HG02610 (cell line): Measurements from ENCODE around the gene TMEM131.

Experiments
- ATAC-seq: cut with Tn5 transposase; IDR thresholded peaks from one replicate; pipeline ENCODE4 v1.9.1; 2021; ENCODE audit warnings: mild to moderate bottlenecking, moderate library complexity; ENCODE audit not compliant: unreplicated experiment

The TMEM131 gene

DNA sequence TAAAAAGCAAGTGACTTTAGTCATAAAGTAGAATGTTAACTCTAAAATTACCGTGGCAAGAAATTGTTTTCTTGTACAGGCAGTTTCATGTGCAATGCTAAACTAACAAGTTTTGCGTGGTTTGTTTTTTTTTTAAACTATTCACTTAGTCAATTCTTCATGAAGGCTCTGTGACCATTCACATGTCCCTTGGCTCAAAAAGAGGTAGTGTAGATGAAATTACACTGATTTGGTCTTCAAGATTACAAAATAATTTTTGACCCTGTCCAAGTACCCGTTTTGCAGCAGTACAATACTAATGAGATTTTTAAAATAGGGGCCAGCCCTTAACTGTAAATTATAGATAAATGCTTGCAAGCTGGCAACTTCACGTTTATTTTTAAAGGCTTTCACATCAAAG lies 1.3 kb downstream of the TMEM131 start:
- no peak for ATAC-seq

- no peak for ATAC-seq
Observed at GRCh38 chr2:97993926-97994325, 1.8 kb downstream of the TMEM131 start.

DNA sequence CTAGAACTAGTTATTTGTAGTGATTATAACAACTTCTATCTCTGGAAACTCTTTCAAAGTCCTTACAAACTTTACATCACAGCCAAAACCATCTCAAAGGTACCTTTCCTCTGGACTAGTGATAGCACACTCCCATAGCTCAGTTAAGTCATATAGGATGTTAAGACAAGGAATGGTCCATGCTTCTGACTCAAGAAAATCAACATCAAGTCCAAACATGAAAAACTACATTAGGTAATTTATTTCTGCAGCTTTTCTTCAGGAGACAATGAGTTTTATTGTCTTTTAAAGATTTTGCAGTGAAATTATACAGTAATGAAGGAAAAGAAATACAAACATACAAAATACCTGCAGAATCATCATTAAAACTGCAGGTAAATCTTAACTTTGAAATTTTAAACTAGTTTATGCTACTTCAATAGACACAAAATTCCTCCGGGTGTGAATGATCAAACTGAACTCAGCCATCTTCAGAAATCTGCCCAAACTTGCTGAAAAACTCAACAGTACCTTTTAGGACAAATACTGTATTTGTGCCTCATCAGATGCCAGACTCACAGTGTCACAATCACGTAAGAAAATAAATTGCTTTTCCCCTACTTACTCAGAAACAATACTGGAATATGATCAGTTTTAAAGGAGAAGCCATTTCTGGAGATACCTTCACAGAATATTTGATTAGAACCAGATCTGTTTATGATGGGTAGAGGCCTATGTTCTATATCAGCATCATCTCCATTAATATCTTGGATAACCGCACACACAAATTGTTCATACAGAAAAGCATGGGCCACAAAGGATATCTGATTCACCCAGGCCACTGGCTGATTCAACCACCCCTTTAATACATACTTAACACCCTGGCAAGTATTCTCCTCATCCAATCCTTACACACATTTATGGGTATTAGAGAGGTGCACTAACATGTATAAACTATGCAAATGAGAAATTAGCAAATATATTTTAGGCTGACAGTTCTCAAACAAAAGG lies 2.6 kb downstream of the TMEM131 start:
- ATAC-seq: no peak

GRCh38 chr2:97991081-97991856 lies 4.5 kb downstream of the TMEM131 start:
- ATAC-seq: no peak

DNA sequence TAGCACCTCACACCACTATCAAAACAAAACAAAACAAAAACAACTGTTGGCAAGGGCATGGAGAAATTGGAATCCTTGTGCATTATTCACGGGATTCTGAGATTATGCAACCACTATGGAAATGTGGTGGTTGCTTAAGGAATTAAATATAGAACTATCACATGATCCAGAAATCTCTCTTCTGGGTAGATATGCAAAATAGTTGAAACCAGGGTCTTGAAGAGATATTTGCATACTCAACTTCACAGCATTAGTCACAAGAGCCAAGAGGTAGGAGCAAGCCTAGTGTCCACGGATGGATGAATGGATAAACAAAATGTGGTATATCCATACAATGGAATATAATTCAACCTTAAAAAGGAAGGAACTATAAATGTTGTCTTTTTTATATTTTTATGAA lies 7.0 kb downstream of the TMEM131 start:
- no peak for ATAC-seq

GRCh38 chr2:97985998-97986397 lies 9.8 kb downstream of the TMEM131 start:
- no peak for ATAC-seq

- ATAC-seq: no peak
Observed at GRCh38 chr2:97983698-97984097, 12.1 kb downstream of the TMEM131 start.

GRCh38 chr2:97983134-97983533 lies 12.6 kb downstream of the TMEM131 start:
- no peak for ATAC-seq

DNA sequence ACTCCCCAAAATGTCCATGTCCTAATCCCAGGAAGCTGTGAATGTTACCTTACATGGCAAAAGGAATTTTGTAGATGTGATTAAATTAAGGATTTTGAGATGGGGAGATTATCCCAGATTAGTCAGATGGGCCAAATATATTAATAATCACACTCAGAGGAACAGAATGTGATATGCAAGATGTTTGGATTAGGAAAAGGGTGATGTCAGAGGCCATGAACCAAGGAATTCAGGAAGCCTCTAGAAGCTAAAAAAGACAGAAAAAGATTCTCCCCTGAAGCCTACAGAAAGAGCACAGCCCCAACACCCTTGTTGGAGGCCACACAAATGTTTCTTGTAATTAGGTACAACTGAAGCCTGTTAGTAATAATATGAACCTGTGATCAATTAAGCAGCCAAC lies 13.1 kb downstream of the TMEM131 start:
- ATAC-seq: no peak

GRCh38 chr2:97981961-97982360 lies 13.8 kb downstream of the TMEM131 start:
- no peak for ATAC-seq

DNA sequence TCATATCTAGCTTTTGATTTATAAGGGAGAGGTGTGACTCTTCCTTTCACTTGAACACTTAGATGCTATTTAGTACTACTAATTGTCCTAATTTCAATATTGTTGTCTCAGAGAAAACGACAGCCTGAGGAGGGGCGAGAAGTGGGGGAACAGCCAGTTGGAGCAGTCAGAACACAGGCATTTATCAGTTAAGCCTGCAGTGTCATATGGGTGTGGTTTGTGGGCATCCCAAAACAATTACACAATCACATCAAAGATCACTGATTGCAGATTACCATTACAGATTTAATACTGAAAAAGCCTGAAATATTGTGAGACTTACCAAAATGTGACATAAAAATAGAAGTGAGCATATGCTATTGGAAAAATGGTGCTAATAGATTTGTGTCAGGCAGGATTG lies 15.8 kb downstream of the TMEM131 start:
- ATAC-seq: no peak

GRCh38 chr2:97974471-97974870 lies 21.3 kb downstream of the TMEM131 start:
- ATAC-seq: no peak

GRCh38 chr2:97970293-97971060 lies 25.3 kb downstream of the TMEM131 start:
- ATAC-seq: no peak

GRCh38 chr2:97969081-97970067 lies 26.4 kb downstream of the TMEM131 start:
- ATAC-seq: no peak

- no peak for ATAC-seq
Observed at GRCh38 chr2:97967931-97968627, 27.7 kb downstream of the TMEM131 start.

DNA sequence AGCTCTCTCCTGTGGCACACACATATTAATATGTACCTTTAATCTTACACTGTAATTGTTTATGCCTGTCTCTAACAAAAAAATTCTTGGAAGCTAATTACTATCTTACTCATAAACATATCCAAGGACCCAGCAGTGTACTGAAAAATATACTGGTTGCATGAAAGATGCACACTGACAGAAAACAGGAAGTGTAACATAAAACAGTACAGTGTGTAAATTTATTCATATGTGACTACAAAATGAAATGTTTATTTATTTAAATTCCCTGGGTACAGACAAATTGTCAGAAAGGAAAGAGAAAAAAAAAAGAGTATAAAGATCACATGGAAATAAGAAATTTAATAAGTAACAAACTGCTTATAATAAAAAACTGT lies 28.5 kb downstream of the TMEM131 start:
- no peak for ATAC-seq

- peak; percentile 66 for ATAC-seq
Observed at GRCh38 chr2:97966545-97967215, 29.1 kb downstream of the TMEM131 start.

GRCh38 chr2:97965116-97965515 lies 30.6 kb downstream of the TMEM131 start:
- no peak for ATAC-seq

DNA sequence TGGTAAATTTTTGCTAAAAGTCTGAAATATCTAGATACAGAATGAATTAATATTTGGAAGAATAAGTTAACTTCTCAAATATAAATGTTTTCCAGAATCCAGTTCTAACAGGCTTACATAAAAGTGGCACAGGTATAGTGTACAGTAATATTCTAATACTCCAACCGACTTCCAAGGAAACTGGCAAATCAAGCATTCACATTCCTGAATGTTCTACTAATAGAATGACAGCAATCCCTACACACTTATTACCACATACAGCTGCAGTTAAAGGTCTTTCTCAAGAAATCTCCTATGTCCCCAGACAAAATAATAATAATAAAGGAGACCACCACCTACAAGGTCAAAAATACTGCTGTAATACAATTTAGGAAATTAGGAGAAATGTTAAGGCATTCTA lies 31.9 kb downstream of the TMEM131 start:
- no peak for ATAC-seq
